Neural cell (in vitro differentiated cells): Measurements from ENCODE around the gene BCDIN3D.

Source experiments
- EP300 ChIP-seq: fragments of 450-650 bp; conservative IDR thresholded peaks from 2 replicates; pipeline ENCODE4 v1.6.1; 2014; ENCODE audit warnings: antibody characterized with exemption, mild to moderate bottlenecking, moderate library complexity; ENCODE audit not compliant: poor library complexity, severe bottlenecking
- EZH2 ChIP-seq: fragments of 200-600, 300-800 bp; shearing (Covaris generic), sonication (generic); IDR thresholded peaks from 2 replicates; pipeline ENCODE4 v1.6.1; 2014; ENCODE audit warnings: antibody characterized with exemption, low read length, borderline replicate concordance, mild to moderate bottlenecking; ENCODE audit not compliant: insufficient read depth, poor library complexity, severe bottlenecking
- POLR2AphosphoS5 ChIP-seq: IDR thresholded peaks from 2 replicates; pipeline ENCODE4 v1.6.1; 2012
- TAF1 ChIP-seq: IDR thresholded peaks from 2 replicates; pipeline ENCODE4 v1.6.1; 2012; ENCODE audit warnings: low read depth
- TF ChIP-seq, protein P1 (sequence below): fragments of 450-650 bp; IDR thresholded peaks from 2 replicates; pipeline ENCODE4 v1.5.1; 2014; ENCODE audit warnings: antibody characterized with exemption, mild to moderate bottlenecking, moderate library complexity; ENCODE audit not compliant: poor library complexity, severe bottlenecking

DNA sequence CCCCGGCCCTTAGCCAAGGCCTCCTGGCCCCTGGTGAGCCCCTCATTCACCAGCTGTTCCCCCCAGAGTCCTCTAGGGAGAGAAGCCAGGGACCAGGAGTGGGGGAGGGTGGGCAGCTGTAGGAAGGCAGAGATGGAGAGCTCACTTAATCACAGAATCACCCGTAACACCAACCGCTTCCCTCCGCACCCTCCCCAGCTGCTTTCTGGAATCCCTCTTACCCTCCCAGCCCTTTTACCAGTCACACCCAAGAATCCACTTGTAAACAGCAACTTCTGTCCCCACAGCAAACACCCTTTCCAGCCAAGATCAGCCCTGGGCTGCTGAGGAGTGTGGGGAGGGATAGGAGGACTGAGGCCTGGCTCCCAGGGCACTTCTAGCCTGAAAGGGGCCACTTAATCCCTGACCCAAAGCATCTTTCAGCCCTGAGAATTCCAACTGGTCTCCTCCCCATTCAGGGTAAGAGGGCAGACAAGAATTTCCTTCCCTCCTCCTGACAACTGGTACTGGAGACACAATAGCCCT lies 33.5 kb downstream of the BCDIN3D start:
- no peak for TF ChIP-seq EZH2
- TF ChIP-seq, protein P1, sequence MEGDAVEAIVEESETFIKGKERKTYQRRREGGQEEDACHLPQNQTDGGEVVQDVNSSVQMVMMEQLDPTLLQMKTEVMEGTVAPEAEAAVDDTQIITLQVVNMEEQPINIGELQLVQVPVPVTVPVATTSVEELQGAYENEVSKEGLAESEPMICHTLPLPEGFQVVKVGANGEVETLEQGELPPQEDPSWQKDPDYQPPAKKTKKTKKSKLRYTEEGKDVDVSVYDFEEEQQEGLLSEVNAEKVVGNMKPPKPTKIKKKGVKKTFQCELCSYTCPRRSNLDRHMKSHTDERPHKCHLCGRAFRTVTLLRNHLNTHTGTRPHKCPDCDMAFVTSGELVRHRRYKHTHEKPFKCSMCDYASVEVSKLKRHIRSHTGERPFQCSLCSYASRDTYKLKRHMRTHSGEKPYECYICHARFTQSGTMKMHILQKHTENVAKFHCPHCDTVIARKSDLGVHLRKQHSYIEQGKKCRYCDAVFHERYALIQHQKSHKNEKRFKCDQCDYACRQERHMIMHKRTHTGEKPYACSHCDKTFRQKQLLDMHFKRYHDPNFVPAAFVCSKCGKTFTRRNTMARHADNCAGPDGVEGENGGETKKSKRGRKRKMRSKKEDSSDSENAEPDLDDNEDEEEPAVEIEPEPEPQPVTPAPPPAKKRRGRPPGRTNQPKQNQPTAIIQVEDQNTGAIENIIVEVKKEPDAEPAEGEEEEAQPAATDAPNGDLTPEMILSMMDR = no peak
- TF ChIP-seq TAF1 = no peak
- no peak for TF ChIP-seq POLR2AphosphoS5
- TF ChIP-seq EP300 = no peak
